Measurements from ENCODE around the gene EVL.
"Not testable (repeated sequence)": the region's sequence is repeated elsewhere in the genome, so short reads cannot be mapped to it uniquely, and the experiment has no call there.

EVL gene

DNA sequence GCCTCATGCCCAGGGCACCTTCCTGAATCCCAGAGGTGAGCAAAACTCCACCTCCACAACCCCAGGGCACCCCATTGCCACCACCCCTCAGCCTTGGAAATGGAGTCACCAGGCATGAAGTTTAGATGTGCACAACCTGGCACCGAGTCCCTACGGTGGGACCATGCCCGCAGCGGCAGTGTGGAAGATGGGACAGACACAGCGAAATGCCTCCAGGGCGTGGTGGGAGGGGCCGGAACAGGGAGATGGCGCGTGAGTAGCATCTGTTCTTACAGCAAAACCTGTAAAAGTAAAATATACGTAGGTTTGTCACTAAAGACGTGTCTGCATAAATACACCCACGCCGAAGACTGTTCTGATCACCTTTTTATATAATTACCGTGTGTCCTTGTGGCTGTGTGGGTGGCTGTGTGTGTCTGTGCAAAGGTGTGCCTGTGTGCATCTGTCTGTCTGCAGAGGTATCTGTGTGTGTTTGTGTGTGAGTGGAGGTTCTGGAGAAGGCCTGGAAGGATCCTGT lies 111.6 kb downstream of the EVL start:
- no peak for DNase-seq

DNA sequence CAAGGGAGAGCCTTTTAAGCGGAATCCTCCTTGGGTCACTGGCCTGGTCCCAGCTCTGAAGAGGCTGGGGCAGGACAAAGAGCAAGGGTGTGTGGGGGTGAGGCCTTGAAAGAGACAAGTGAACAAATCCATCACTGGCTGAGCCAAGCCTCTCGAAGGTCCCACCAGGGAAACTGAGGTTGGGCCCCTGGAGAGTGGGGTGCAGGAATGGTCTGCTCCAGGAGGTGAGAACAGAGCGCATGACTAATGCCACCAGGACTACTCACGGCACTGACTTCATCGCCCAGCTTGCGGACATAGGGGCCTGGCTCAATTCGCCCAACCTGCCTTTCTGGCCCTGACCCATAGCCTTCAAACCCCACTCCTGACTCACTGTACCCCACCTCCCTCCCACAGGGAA lies 113.5 kb downstream of the EVL start:
- no peak for DNase-seq

DNA sequence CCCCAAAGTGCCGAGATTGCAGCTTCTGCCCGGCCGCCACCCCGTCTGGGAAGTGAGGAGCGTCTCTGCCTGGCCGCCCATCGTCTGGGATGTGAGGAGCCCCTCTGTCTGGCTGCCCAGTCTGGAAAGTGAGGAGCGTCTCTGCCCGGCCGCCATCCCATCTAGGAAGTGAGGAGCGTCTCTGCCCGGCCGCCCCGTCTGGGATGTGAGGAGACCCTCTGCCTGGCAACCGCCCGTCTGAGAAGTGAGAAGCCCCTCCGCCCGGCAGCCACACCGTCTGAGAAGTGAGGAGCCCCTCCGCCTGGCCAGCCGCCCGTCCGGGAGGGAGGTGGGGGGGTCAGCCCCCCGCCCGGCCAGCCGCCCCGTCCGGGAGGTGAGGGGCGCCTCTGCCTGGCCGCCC lies 115.4 kb downstream of the EVL start:
- DNase-seq = not testable (repeated sequence)

DNA sequence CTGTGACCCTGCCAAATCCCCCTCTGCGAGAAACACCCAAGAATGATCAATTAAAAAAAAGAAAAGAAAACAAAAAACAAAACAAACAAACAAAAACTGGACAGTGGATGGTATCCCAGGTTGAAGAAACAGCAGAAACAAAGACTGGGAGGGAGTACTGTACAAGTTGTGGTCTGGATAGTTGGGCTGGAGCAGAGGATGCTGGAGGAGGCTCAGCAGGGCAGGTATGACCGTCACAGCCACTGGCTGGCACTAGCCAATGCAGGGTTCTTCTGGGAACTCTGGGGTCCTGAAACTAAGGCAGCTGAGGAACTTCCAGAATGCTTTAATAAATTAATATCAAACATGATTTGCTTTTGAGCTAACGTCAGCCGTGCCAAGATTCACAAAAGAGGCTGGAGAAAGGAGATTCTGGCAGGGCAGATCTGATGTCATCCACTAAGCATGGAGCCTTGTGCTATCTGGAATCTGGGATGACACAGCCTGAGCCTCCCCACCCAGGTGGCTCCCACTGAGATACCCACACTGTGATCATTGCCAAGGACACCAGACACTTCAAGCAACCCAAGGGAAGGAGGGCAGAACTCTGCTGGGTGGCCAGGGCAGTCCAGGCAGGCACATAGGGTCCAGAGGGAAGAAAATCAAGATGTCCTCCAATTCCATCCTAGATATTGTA lies 116.8 kb downstream of the EVL start:
- DNase-seq = not testable (repeated sequence)

DNA sequence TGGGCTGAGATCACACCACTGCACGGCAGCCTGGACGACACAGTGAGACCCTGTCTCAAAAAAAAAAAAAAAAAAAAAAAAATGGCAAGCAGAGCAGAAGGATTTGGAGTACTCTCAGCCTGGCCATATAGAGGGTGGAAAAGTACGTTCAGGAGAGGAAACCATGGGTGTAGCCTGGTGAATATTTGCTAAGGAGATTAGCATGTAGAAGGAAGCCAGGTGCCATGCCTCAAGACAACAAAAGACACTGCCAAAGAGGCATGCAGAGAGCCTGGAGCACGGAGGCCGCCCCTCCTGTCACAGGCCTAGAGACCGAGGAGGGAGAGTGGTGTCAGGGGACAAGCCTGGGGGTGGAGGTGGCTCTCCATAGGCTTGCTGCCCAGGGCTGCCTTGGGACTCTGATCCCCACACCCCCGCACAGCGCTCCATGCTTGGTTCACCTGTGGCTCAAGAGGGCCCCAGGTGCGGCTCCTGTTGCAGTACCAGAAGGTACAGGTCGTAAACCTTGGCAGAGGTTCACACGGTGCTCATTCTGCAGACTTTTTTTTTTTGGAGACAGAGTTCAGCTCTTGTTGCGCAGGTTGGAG lies 122.1 kb downstream of the EVL start:
- no peak for DNase-seq

DNA sequence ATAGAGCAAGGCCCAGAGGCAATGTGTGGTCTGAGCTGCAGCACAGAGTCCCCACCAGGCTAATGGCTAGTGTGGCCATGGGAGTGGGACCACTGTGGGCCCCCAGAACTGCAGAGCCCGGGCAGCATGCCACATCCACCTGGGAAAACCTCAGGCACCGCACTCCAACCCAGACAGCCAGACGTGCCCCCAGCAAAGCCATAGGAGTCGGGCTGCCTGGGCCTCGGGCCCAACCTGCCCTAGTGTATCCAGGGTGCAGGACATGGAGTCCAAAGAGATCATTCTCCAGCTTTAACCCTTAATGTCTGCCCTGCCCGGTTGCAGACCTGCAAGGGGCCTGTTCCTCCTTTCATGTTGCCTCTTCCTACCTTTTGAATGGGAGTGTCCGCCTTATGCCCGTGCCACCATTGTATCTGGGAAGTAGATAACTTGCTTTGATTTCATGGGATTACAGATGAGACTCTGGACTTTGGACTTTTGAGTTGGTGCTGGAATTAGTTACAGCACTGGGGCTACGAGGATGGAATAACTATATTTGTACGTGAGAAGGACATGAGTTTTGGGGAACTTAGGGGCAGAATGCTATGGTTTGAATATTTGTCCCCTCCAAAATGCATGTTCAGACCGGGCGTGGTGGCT lies 123.3 kb downstream of the EVL start:
- DNase-seq = no peak

DNA sequence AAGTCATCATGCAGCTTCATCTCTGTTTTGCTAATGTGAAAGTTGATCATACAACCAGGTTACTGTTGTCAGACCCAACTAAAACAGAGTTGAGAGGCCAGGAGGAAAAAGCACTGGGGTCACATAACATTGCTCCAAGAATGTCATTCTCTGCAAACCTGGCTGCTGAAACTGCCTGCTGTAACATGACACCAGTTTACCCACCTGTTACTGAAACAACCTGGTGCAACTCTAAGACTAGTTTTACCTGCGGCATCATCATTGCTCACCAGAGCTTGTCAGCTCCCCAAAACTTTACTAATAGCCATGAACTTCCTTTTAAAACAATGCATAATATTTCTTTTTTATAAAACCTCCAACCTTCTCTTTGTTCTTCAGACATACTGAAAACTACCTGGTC lies 124.9 kb downstream of the EVL start:
- DNase-seq = no peak

DNA sequence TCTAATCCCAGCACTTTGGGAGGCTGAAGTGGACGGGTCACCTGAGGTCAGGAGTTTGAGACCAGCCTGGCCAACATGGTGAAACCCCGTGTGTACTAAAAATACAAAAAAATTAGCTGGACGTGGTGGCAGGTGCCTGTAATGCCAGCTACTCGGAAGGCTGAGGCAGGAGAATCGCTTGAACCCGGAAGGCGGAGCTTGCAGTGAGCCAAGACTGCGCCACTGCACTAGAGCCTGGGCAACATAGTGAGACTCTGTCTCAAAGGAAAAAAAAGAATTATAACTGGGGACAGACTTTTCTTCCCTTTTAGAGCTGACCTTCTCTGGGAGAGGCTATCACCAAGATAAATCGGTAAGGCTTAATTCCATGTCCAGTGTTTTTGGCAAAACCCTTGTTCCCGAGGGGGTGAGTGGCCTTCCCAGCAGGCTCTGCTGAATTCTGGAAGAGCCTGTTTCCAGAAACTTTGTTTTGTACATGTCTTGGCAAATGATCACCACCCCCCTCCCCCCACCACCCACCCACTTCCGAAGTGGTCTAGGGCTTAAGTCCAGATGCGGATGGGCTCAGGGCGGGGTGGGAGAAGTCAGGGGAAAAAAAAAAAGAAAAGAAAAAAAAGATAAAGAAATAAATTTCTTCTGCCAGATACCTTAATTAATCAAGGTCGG lies 126.5 kb downstream of the EVL start:
- no peak for DNase-seq

DNA sequence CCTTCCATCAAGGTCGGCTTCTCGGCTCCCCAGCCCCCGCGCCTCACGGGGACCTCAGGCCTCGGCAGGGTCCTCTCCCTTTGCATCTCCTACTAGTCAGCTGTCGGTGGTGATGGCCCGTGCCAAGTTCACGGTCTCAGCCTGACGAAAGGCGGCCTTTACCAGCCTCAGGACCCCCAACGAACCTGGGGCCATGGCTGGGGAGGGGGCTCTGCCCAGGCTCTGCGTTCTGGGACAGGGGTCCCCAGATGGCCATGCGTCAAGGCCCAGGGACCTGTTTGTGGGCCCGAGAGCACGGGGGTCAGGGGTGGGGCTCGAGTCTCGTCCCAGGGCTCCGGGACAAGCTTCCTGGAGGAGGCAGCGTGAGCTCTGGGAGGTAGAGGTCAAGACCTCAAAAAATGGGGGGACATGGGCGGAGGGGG lies 127.0 kb downstream of the EVL start:
- no peak for DNase-seq

DNA sequence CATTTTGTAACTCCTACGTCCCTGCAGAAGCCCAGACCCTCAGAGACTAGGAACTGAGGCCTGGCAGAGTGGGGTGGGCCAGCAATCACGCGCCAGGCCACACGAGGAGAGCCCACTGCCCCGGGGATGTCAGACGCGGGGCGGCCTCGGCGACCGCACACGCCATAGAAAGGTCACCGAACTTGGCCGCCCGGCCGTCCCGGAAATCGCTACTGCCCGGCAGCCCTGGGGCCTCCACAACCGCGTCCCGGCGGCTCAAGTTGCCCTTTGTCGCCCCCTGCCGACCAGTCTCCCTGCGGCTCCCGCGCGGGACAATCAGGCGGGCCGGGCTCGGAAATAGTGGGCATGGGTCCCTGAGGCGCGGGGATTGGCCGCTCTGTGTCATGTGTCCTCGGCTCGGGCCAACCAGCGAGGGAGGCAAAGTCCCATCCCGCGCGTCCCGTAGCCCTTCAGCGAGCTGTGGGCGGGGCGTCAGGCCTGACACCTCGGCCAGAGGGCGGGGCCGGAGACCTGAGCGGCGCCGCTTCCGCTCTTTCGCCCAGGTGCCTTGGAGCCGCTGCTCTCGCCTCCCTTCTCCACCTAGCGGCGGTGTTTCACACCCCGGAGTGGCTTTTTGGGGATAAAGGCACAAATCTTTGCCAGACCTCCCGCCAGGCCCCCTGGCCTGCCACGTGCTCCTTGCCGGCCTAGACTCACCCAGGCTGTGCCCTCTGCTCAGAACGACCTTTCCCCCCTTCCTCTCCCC lies 127.6 kb downstream of the EVL start:
- DNase-seq = peak; percentile 98

Measured in NCI-H1930 (cell line).